ENCODE measurements around the gene P2RY13.

DNA sequence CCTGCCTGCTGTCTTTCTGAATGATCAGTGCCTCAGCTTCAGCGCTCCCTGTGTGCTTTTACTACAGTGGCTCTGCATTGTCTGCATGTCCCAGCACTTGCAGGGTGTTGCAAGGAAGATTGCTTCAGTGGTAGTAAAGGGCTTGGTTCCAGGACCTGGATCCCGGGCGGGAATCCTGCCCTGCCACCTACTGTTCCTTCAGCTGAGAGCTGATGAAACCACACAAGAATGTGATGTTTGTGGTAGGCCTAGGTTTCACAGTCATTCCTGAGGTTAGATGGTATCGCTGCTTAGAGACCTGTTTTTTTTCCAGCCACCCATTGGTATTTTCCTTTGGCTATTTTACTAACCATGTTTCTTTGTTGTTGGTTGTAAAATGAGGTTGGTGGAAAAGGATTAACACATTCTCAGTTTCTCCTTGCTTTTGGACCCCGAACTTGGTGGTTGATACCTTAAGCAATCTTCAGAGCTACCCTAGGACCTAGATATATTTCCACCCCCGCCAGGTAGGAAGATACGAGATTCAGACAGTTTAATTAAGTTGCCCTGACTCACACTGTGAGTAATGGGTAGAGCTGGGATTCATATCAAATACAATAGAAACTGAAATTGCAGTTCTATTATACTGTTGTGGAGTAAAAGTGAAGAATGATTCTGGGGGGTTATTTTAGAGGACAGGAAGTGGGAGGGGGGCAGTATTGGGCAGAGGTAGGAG, 24.1 kb downstream of the P2RY13 start:
- TF ChIP-seq, protein P1, sequence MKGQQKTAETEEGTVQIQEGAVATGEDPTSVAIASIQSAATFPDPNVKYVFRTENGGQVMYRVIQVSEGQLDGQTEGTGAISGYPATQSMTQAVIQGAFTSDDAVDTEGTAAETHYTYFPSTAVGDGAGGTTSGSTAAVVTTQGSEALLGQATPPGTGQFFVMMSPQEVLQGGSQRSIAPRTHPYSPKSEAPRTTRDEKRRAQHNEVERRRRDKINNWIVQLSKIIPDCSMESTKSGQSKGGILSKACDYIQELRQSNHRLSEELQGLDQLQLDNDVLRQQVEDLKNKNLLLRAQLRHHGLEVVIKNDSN (IDR thresholded peaks at IDR 0.05; ENCODE audit: borderline replicate concordance, extremely low read length, insufficient read depth, low read depth, low read length) = no peak
- TF ChIP-seq, protein P2, sequence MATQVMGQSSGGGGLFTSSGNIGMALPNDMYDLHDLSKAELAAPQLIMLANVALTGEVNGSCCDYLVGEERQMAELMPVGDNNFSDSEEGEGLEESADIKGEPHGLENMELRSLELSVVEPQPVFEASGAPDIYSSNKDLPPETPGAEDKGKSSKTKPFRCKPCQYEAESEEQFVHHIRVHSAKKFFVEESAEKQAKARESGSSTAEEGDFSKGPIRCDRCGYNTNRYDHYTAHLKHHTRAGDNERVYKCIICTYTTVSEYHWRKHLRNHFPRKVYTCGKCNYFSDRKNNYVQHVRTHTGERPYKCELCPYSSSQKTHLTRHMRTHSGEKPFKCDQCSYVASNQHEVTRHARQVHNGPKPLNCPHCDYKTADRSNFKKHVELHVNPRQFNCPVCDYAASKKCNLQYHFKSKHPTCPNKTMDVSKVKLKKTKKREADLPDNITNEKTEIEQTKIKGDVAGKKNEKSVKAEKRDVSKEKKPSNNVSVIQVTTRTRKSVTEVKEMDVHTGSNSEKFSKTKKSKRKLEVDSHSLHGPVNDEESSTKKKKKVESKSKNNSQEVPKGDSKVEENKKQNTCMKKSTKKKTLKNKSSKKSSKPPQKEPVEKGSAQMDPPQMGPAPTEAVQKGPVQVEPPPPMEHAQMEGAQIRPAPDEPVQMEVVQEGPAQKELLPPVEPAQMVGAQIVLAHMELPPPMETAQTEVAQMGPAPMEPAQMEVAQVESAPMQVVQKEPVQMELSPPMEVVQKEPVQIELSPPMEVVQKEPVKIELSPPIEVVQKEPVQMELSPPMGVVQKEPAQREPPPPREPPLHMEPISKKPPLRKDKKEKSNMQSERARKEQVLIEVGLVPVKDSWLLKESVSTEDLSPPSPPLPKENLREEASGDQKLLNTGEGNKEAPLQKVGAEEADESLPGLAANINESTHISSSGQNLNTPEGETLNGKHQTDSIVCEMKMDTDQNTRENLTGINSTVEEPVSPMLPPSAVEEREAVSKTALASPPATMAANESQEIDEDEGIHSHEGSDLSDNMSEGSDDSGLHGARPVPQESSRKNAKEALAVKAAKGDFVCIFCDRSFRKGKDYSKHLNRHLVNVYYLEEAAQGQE (IDR thresholded peaks at IDR 0.05; ENCODE audit: low read depth, low read length) = no peak
- TF ChIP-seq ZSCAN29 (IDR thresholded peaks at IDR 0.05) = no peak
- TF ChIP-seq, protein P3, sequence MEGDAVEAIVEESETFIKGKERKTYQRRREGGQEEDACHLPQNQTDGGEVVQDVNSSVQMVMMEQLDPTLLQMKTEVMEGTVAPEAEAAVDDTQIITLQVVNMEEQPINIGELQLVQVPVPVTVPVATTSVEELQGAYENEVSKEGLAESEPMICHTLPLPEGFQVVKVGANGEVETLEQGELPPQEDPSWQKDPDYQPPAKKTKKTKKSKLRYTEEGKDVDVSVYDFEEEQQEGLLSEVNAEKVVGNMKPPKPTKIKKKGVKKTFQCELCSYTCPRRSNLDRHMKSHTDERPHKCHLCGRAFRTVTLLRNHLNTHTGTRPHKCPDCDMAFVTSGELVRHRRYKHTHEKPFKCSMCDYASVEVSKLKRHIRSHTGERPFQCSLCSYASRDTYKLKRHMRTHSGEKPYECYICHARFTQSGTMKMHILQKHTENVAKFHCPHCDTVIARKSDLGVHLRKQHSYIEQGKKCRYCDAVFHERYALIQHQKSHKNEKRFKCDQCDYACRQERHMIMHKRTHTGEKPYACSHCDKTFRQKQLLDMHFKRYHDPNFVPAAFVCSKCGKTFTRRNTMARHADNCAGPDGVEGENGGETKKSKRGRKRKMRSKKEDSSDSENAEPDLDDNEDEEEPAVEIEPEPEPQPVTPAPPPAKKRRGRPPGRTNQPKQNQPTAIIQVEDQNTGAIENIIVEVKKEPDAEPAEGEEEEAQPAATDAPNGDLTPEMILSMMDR (IDR thresholded peaks at IDR 0.05 in 2 of 3, conservative IDR thresholded peaks at IDR 0.05 in 1 of 3; ENCODE audit: control insufficient read depth in 2 of 3, extremely low read depth in 1 of 3, insufficient read depth in 1 of 3, low read depth in 3 of 3, low read length in 3 of 3) = no peak
- no peak for TF ChIP-seq ASH2L (IDR thresholded peaks at IDR 0.05; ENCODE audit: borderline replicate concordance, low read depth)
- no peak for TF ChIP-seq ZBTB33 (IDR thresholded peaks at IDR 0.05)
- TF ChIP-seq POLR2AphosphoS5 (IDR thresholded peaks at IDR 0.05; ENCODE audit: low read length) = no peak
